GM19468 (cell line): ENCODE measurements around the gene ENGASE.

Experiments
- ATAC-seq: cut with Tn5 transposase; IDR thresholded peaks from one replicate; pipeline ENCODE4 v1.9.1; 2021; ENCODE audit warnings: mild to moderate bottlenecking, moderate library complexity, moderate number of reproducible peaks; ENCODE audit not compliant: unreplicated experiment; ENCODE audit errors: extremely low read depth

The ENGASE gene

GRCh38 chr17:79075861-79076406 is 1.3 kb downstream of the ENGASE start:
- no peak for ATAC-seq

GRCh38 chr17:79077587-79077986 is 3.0 kb downstream of the ENGASE start:
- ATAC-seq = no peak

GRCh38 chr17:79078476-79079190 is 4.0 kb downstream of the ENGASE start:
- ATAC-seq = no peak

GRCh38 chr17:79079421-79080200 is 5.0 kb downstream of the ENGASE start:
- no peak for ATAC-seq

GRCh38 chr17:79080349-79080748 is 5.7 kb downstream of the ENGASE start:
- no peak for ATAC-seq

- ATAC-seq = no peak
Measured at GRCh38 chr17:79080761-79081290, 6.2 kb downstream of the ENGASE start.

- no peak for ATAC-seq
Measured at GRCh38 chr17:79081571-79082276, 7.1 kb downstream of the ENGASE start.

GRCh38 chr17:79082311-79083190 is 7.9 kb downstream of the ENGASE start:
- ATAC-seq = no peak

- no peak for ATAC-seq
Measured at GRCh38 chr17:79083191-79083971, 8.8 kb downstream of the ENGASE start.

- ATAC-seq = no peak
Measured at GRCh38 chr17:79084291-79085153, 9.9 kb downstream of the ENGASE start.

GRCh38 chr17:79085154-79085920 is 10.7 kb downstream of the ENGASE start:
- ATAC-seq = no peak

- ATAC-seq = no peak
Measured at GRCh38 chr17:79085921-79086551, 11.4 kb downstream of the ENGASE start.

GRCh38 chr17:79086609-79087427 is 12.2 kb downstream of the ENGASE start:
- no peak for ATAC-seq

- no peak for ATAC-seq
Measured at GRCh38 chr17:79087428-79088143, 13.0 kb downstream of the ENGASE start.
